ENCODE data around the gene BEND5. TPM values are rescaled to one million over a fixed set of nuclear protein-coding genes. Genes with fewer than 3 reads are reported as not detected.

The BEND5 gene
- total RNA-seq, 1 donor from 2014 or later, result 6.3 TPM

GRCh38 chr1:48681476-48682305 lies 95.0 kb downstream of the BEND5 start:
- DNase-seq (ENCODE audit: low spot score), result peak; percentile 29

- no peak for DNase-seq (ENCODE audit: low spot score)
These were observed 96.2 kb downstream of the BEND5 start for GRCh38 chr1:48680411-48681035.

GRCh38 chr1:48679859-48680258 lies 96.8 kb downstream of the BEND5 start:
- DNase-seq (ENCODE audit: low spot score), result no peak

GRCh38 chr1:48678710-48679505 lies 97.8 kb downstream of the BEND5 start:
- DNase-seq (ENCODE audit: low spot score), result no peak
